ENCODE results near the gene DMRTB1. TPM values are rescaled to one million over a fixed set of nuclear protein-coding genes. Genes with fewer than 3 reads are reported as not detected.

DMRTB1 gene
- not detected in 5 replicates for total RNA-seq (2022; extraction: Qiagen RNA extraction)

DNA sequence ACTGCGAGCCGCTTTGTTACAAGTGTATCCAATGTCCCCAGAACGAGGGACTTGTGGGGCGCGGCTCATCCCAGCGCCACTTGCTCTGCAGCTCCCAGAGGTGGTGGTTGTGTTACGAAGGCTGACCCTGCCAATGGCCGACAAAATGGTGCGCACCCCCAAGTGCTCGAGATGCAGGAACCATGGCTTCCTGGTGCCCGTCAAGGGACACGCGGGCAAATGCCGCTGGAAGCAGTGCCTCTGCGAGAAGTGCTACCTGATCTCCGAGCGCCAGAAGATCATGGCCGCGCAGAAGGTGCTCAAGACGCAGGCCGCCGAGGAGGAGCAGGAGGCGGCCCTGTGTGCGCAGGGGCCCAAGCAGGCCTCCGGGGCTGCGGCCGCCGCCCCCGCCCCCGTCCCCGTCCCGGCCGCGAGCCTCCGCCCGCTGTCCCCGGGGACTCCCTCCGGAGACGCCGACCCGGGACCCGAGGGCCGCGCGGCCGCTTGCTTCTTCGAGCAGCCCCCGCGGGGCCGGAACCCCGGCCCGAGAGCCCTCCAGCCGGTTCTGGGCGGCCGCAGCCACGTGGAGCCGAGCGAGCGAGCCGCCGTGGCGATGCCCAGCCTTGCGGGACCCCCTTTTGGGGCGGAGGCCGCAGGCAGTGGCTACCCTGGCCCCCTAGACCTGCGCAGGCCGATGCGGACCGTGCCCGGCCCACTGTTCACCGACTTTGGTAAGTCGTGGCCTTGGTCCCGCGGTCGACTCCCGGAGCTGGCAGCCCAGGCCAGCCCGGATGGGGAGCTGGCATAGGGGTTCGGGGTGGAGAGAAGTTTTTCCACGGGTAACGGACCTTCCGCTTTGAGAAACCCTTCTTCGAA lies at the start of gene DMRTB1:
TSS of gene DMRTB1 (plus strand) at position 79 of the 855 bp plus-strand sequence. CDS start at position 134, 55 bp downstream.

Other genes with a start within 250 kb of the DMRTB1 start
- 28.8 to 31.9 TPM (median 31.2 TPM) in 5 replicates for gene CZIB, start 238.8 kb upstream of the DMRTB1 start, total RNA-seq (2022; extraction: Qiagen RNA extraction)
- 61.7 to 95.4 TPM (median 68.0 TPM) in 5 replicates for gene MAGOH, start 220.9 kb upstream of the DMRTB1 start, total RNA-seq (2022; extraction: Qiagen RNA extraction)
- 33.0 to 49.8 TPM (median 42.3 TPM) in 5 replicates for gene LRP8, start 131.3 kb upstream of the DMRTB1 start, total RNA-seq (2022; extraction: Qiagen RNA extraction)